SU-DHL-6 (cell line): ENCODE data around the gene GTF3C2.

Experiments
- EZH2phosphoT487 ChIP-seq: fragments of 200-600 bp; sonication (generic), shearing (Covaris generic); conservative IDR thresholded peaks from 2 replicates; pipeline ENCODE4 v1.6.1; 2018; ENCODE audit warnings: mild to moderate bottlenecking, antibody characterized with exemption, low read length, moderate library complexity, mixed read lengths
- TF ChIP-seq, protein P1 (sequence below): fragments of 200-600 bp; sonication (generic); IDR thresholded peaks from one replicate; pipeline ENCODE4 v1.5.1; 2017; ENCODE audit warnings: antibody characterized with exemption, mild to moderate bottlenecking, low read length, moderate library complexity; ENCODE audit not compliant: insufficient read depth, poor library complexity, severe bottlenecking

DNA sequence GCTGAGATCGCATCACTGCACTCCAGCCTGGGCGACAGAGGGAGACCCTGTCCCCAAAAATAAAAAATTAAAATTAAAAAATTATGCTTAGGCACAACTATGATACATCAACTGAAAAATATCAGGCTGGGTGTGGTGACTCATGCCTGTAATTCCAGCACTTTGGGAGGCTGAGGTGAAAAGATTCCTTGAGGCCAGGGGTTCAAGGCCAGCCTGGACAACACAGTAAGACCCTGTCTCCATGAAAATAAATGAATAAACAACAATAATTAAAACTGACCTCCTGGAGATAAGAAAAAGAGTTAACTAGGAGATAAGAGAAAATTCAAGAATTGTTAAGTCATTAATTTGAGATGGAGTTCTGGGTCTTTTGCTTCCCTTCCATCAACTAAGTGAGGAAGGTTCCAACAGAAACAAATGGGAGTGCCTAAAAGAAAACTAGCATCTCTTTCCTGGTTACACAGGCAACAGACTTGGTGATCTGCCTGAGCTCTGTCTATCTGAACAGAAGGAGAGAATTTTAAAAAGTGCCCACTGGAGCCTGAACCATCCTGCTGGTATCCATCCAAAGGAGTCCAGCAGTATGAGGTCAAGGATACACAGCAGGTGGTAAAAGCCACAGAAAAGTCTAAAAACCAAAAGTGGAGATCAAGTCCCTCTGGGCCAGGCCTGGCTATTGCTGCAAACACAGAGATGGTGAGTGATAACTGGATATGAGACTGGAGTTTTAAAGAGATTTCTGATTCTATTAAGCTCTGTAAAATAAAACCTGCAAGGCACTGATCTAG, 44.0 kb upstream of the GTF3C2 start:
- TF ChIP-seq, protein P1, sequence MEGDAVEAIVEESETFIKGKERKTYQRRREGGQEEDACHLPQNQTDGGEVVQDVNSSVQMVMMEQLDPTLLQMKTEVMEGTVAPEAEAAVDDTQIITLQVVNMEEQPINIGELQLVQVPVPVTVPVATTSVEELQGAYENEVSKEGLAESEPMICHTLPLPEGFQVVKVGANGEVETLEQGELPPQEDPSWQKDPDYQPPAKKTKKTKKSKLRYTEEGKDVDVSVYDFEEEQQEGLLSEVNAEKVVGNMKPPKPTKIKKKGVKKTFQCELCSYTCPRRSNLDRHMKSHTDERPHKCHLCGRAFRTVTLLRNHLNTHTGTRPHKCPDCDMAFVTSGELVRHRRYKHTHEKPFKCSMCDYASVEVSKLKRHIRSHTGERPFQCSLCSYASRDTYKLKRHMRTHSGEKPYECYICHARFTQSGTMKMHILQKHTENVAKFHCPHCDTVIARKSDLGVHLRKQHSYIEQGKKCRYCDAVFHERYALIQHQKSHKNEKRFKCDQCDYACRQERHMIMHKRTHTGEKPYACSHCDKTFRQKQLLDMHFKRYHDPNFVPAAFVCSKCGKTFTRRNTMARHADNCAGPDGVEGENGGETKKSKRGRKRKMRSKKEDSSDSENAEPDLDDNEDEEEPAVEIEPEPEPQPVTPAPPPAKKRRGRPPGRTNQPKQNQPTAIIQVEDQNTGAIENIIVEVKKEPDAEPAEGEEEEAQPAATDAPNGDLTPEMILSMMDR: no peak
- TF ChIP-seq EZH2phosphoT487: no peak
